LoVo (cell line): ENCODE data around the gene GPT2.
"Not testable (repeated sequence)": the region's sequence is repeated elsewhere in the genome, so short reads cannot be mapped to it uniquely, and the experiment has no call there.

Experiments used
- DNase-seq: peaks from one replicate; pipeline ENCODE4 v3.0.0-alpha.2; 2016; ENCODE audit warnings: low spot score

Gene GPT2

GRCh38 chr16:46866286-46866685 lies 17.9 kb upstream of the GPT2 start:
- DNase-seq: no peak

- not testable (repeated sequence) for DNase-seq
Observed at GRCh38 chr16:46867486-46867885, 16.7 kb upstream of the GPT2 start.

DNA sequence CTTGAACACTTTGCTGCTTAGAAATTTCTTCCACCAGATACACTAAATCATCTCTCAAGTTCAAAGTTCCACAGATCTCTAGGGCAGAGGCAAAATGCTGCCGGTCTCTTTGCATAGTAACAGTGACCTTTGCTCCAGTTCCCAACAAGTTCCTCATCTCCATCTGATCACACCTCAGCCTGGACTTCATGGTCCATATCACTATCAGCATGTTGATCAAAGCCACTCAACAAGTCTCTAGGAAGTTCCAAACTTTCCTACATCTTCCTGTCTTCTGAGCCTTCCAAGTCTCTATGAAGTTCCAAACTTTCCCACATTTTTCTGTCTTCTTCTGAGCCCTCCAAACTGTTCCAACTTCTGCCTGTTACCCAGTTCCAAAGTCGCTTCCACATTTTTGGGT lies 15.3 kb upstream of the GPT2 start:
- peak; percentile 20 for DNase-seq

- DNase-seq: no peak
Observed at GRCh38 chr16:46871597-46871996, 12.6 kb upstream of the GPT2 start.

DNA sequence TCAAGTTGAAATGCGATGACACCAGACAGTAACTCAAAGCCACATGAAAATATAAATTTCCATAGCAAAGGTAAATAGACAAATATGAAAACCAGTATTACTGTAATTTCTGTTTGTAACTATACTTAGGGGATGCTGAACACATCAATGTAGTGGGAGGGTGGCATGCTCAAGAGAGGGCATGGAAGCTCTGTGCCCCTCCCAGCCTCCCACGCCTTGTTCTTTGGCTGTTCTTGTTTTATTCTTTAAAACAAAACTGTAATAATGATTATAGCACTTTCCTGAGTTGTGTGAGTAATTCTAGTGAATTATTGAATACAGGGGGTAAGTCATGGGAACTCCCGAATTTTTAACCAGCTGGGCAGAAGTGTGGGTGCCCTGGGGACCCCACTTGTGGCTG lies 11.0 kb upstream of the GPT2 start:
- no peak for DNase-seq

GRCh38 chr16:46875243-46875642 lies 8.9 kb upstream of the GPT2 start:
- DNase-seq: no peak

GRCh38 chr16:46882304-46882939 lies 1.7 kb upstream of the GPT2 start:
- no peak for DNase-seq

DNA sequence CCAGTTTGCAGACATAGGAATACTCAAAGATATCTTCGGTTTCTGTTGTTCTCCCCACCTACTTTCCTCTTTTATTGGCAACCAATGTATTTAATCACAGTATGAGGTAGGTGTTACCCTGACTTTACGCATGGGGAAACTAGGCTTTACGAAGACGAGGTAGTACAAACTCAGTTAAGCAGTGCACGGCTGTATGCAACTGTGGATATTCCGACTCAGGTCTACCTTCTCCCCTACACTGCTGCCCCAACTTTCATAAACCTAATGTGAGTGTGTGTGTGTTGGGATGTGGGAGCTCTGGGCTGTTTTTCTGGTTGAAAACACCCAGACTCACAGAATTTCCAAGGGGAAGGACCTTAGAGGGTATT lies 1.2 kb upstream of the GPT2 start:
- DNase-seq: no peak

DNA sequence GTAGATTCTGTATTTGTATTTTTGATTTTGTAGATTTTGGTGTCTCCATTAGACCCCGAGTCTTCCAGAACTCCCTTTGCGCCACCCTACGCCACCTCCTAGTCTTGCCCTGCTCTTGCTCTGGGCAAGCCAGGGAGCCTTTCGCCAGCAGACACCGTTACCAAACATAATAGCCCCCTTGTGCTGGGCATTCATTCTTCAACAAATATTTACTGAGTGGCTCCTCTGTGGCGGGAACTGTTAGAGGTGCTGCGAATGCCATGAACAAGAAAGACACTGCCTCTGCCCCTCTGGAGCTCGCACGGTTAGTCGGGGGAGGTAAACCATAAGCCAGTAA lies 841 bp upstream of the GPT2 start:
- no peak for DNase-seq

DNA sequence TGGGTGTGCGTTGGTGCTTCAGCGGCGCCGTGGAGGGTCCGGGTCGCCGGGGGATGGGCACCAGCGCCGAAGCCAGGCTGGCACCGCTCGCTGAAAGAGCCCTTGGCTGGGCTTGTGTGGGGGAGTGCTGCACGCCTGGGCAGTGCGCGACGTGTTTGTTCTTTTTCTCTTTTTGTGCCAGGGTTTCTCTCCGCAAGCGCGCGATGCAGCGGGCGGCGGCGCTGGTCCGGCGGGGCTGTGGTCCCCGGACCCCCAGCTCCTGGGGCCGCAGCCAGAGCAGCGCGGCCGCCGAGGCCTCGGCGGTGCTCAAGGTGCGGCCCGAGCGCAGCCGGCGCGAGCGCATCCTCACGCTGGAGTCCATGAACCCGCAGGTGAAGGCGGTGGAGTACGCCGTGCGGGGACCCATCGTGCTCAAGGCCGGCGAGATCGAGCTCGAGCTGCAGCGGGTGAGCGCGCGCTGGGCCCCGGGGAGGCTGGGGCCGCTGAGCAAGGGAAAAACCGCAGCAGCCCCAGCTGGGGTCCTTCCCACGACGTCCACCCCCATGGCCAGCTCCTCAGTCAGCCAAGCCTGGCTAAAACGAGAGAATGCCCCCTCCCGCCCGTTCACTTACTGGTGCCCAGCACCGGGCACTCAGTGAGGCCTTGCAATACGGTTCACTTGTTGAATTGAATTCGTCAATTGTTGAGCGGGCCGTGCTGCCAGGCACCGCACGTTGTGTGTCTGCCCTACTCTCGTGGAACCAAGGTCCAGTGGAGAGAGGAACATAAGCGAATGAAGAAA lies 541 bp downstream of the GPT2 start:
- DNase-seq: no peak

DNA sequence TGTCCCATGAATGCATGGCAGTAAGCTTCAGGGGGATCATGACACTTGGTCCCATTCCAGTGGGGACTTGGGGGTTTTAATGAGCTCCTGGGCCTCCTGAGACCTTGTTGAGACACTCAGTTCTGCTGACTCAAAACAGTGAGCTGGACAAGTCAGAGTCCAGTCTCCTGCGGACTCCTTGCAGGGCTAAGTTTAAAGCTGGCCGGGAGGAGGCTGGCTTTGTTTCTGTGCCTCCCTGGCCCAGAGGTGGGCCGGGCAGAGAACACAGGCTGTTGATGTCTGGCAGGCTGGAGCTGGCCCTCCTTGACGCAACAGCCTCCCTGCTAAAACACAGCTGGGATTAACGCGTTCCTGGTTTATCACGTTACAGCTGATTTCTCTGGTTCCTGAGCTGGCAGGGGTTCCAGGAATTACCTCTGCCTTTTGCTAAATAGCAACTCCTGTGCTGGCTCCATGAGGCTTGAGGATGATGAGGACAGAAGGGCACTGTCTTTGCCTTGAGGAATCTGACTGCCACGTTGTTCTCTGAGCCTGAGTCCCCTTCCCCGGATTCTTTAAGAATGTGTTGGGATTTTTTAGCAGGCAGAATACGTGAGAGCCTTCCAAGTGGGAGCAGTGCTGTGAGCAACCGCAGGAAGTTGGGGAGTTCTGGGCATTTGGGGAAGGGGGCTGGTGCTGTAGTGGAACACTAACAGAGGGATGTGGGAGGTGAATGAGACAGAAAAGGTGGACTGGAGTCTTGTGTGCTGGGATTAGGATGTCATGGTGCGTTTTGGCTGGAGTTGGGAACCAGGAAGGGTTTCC lies 2.0 kb downstream of the GPT2 start:
- no peak for DNase-seq

DNA sequence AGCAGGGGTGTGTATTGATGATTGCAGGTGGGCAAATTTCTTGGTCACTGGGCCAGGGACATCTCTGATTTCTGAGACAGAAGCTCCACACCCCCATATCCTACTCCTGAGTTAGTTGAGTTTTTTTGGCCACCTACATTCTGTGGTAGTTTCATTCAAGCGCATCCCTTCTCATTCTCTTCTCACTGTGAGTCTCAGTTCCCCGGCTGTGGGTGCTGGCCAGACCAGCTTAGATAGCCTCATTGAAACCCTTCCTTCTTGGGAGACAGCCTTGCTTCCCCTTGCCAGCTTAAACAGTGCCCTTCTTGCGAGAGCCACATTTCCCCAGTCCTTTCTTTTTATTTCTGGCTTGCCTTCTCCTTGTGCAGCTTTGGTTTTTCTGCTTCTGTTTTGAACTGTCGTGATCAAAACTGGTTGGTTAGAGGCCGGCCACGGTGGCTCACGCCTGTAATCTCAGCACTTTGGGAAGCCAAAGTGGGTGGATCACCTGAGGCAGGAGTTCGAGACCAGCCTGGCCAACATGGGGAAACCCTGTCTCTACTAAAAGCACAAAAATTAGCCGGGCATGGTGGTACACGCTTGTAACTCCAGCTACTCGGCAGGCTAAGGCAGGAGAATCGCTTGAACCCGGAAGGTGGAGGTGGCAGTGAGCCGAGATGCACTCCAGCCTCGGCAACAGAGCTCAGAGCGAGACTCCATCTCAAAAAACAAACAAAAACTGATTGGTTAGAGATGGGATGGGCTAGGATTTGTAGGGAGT lies 2.8 kb downstream of the GPT2 start:
- no peak for DNase-seq

DNA sequence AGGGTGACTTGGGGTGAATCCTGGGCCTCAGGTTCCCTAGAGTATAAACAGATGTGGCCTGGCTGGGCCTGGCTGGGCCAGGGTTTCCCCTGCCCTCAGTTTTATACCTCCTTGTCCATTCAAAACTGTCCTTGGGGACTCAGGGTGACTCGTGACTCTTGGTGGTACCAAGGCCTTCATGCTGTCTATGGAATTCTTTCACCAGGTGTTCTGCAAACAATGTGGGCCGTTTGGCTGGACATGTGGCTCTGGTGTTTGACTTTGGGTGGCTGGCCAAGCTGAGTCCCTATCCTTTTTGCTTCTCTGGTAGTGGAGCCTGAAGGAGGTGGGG lies 3.3 kb downstream of the GPT2 start:
- no peak for DNase-seq

DNA sequence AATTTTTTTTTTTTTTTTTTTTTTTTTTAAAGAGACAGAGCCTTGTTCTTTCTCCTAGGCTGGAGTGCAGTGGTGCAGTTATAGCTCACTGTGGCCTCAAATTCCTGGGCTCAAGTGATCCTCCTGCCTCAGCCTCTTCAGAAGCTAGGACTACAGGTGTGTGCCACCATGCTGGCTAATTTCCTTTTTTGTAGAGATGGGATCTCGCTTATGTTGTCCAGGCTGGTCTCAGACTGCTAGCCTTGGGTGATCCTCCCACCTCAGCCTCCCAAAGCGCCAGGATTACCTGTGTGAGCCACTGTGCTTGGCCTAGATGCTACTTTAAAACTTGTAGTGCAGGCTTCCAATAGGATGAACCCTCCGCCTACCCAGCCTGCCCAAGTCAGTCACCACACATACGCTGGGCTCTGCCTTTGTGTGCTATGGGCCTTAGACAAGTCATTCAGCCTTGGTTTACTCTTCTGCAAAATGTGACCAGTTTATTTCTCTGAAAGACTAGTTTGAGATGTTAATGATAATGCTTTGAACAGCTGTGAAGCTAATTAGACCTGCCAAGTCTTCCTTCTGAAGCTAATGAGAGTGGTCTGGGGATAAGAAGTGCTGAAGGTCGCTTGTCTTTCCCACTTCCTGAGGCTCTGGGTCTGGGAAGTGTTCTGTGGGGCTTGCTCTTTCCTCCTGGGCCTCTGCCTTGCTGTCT lies 5.2 kb downstream of the GPT2 start:
- no peak for DNase-seq

GRCh38 chr16:46889942-46890300 lies 5.8 kb downstream of the GPT2 start:
- no peak for DNase-seq

DNA sequence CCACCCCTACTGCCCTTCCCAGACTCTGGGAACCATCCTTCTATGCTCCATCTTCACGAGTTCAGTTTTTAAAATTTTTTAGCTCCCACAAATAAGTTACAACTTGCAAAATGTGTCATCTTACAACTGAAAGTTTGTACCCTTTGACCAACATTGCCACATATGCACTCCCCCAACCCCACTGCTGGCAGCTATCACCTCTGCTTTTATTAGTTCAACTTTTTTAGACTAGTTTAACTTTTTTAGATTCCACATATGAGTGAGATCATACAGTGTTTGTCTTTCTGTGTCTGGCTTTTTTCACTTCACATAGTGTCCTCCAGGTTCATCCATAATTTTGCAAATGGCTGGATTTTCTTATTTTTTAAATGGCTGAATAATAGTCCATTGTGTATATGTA lies 7.7 kb downstream of the GPT2 start:
- no peak for DNase-seq

DNA sequence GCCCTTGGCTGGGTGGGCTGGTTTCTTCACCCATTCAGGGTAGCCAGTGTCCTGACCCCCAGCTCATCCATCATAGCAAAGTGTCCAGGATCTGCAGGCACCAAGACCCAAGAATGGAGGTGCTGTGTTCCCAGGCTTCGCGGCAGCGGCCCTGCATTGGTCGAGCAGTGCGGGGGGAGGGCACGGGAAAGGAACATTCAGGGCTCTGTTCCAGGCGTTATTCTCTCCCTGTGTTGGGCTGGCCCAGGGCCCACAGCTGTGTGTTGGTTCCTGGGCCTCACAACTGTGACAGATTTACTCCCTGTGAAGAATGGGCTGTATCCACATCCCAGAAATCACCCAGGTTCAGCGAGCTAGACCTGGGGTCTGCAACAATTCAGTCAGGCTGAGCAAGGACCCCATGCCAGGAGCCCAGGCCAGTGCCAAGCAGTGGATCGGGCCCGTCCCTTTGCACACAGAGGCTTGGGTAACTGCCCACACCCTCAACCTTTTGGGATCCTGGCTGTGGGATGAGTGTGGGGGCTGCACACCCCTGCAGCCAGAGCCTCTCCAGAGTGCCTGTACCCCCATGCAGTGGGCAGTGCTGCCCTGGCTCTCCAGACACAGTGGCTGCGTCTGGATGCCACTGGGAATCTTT lies 10.0 kb downstream of the GPT2 start:
- DNase-seq: no peak

DNA sequence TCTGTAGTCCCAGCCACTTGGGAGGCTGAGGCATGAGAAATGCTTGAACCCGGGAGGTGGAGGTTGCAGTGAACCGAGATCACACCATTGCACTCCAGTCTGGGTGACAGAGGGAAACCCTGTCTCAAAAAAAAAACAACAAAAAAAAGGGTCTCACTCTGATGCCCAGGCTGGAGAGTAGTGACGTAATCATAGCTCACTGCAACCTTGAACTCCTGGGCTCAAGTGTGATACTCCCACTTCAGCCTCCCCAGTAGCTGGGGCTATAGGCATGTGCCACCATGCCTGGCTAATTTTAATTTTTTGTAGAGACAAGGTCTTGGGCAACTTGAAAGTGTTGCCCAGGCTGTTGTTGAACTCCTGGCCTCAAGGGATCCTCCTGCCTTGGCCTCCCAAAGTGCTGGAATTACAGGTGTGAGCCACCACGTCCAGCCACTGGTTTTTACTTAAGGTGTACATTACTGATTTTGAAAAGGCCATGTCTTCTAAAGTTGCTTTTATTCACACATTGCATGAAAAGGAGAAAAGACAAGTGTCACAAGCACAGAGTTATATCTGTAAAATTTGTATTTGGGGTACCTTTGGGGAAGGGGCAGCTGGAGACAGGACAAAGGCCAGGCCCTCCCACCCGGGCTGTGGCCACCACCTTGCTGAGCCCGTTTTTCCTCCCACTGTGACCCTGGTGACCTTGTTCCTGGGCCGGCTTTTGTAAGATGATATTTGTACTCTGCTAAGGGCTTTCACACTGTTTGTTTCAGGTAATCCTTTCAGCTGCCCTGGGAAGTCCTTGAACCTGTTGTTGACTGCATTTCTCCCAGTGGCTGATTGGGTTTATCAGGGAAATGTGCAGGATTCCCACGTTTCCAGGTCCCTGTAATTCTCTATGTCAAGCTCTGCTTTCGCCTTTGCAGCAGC lies 11.5 kb downstream of the GPT2 start:
- DNase-seq: no peak

DNA sequence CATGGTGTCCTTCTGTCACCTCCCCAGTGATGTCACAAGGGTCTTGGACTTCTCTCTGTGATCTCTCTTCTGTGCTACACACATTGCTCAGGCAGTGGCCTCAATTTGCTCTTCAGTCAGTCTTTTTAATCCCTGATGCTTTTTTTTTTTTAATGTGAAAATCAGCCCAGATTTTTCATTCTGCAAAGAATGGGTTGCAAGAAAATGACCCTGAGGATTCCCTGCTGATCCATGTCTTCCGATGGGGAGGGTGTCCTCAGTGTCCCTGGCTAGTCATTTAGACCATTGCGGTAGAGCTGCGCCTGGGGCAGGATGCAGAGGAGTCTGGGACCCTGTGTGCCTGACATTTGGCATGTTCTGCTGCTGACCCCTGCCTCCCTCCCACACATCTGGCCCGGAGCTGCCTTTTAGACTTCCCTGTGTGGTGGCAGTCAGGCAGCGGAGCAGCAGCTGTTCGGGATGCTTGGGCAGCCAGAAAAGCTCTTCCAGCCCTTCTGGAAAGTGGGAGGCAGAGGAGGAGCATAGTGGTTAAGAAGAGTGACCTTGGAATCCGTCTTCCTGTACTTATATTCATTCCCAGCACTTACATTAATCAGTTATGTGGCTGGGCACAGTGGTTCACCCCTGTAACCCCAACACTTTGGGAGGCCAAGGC lies 12.3 kb downstream of the GPT2 start:
- no peak for DNase-seq

DNA sequence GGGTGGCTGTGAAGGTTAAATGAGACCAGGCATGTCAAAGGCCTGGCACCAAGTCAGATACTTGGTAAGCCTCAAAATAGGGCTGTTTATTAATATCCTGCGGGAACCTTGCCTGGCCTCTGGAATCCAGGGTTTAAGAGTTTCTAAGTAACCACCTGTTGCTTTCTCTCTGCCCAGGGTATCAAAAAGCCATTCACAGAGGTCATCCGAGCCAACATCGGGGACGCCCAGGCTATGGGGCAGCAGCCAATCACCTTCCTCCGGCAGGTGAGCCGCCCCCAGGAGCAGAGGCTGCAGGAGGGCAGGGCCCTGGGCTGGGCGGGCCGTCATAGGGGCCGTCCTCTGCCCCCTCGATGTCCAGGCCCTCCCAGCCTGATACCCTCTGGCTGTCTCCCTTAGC lies 13.3 kb downstream of the GPT2 start:
- DNase-seq: no peak
